22Rv1 (cell line): ENCODE results near the gene CPNE4.

Experiments used
- ZFX ChIP-seq: fragments of 450-650 bp; IDR thresholded peaks from 2 replicates; pipeline ENCODE4 v1.6.1; 2017; ENCODE audit warnings: antibody characterized with exemption, borderline replicate concordance
- TF ChIP-seq, protein P1 (sequence below): fragments of 450-650 bp; IDR thresholded peaks from 2 replicates; pipeline ENCODE4 v1.5.1; 2017; ENCODE audit warnings: mild to moderate bottlenecking

- TF ChIP-seq, protein P1, sequence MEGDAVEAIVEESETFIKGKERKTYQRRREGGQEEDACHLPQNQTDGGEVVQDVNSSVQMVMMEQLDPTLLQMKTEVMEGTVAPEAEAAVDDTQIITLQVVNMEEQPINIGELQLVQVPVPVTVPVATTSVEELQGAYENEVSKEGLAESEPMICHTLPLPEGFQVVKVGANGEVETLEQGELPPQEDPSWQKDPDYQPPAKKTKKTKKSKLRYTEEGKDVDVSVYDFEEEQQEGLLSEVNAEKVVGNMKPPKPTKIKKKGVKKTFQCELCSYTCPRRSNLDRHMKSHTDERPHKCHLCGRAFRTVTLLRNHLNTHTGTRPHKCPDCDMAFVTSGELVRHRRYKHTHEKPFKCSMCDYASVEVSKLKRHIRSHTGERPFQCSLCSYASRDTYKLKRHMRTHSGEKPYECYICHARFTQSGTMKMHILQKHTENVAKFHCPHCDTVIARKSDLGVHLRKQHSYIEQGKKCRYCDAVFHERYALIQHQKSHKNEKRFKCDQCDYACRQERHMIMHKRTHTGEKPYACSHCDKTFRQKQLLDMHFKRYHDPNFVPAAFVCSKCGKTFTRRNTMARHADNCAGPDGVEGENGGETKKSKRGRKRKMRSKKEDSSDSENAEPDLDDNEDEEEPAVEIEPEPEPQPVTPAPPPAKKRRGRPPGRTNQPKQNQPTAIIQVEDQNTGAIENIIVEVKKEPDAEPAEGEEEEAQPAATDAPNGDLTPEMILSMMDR, result no peak
- TF ChIP-seq ZFX, result no peak
Observed at GRCh38 chr3:132062535-132062934, 27.7 kb upstream of the CPNE4 start.
